GM12878 (cell line): ENCODE measurements around the gene ERCC1. TPM values are rescaled to one million over a fixed set of nuclear protein-coding genes. Genes with fewer than 3 reads are reported as not detected.

Source experiments
- ATAC-seq: fragments of 200-7000 bp; cut with Tn5 transposase; 3 replicates; pipeline ENCODE4 v1.9.1; 2020; ENCODE audit warnings: mild to moderate bottlenecking, moderate library complexity
- BruUV-seq: library from RNA; stranded (reverse); fragments of 400-500 nt; replicated peaks from 2 replicates; lab custom pipeline; 2021; lab: Mats Ljungman, UMichigan
- CTCF ChIA-PET: fragments of 300-600 bp; sonication (Branson Sonifier 250); formaldehyde crosslinking; extraction: SDS; loops from one replicate; lab custom pipeline; 2021; ENCODE audit warnings: inconsistent platforms; lab: Yijun Ruan, JAX
- POLR2A ChIA-PET: fragments of 350-600 bp; formaldehyde crosslinking; extraction: SDS; loops from one replicate; lab custom pipeline; 2021; ENCODE audit warnings: inconsistent platforms; lab: Charles Lee
- RAD21 ChIA-PET: fragments of 300-600 bp; sonication (Branson Sonifier 250); formaldehyde crosslinking; loops from one replicate; lab custom pipeline; 2023; ENCODE audit warnings: antibody characterized with exemption; ENCODE audit not compliant: unreplicated experiment; lab: Charles Lee
- SMC1A ChIA-PET: fragments of 300-600 bp; sonication (Branson Sonifier 250); formaldehyde crosslinking; loops from one replicate; lab custom pipeline; 2023; ENCODE audit not compliant: unreplicated experiment, uncharacterized antibody; lab: Charles Lee
- DNase-seq: peaks from one replicate; pipeline ENCODE4 v3.0.0-alpha.2; 2011; ENCODE audit warnings: low read depth, low spot score
- FAIRE-seq: peaks from 3 replicates; lab custom pipeline; 2011; peaks lifted over from hg19 to GRCh38; lab: Jason Lieb, UNC
- H2AFZ ChIP-seq: 2 replicates; pipeline ENCODE4 v1.6.0; 2011; ENCODE audit warnings: low read depth, low read length, control low read depth; ENCODE audit not compliant: control insufficient read depth
- H3K27ac ChIP-seq: 2 replicates; pipeline ENCODE4 v1.5.1; 2011; ENCODE audit warnings: control low read depth; ENCODE audit not compliant: control insufficient read depth, insufficient read depth
- H3K27me3 ChIP-seq, 2 experiments: replicated peaks in 1 of 2; 2 replicates each; pipeline versions ENCODE4 v1.6.0 to v1.6.1; 2011; ENCODE audit warnings: low read length in 1 of 2; ENCODE audit not compliant: control insufficient read depth in 2 of 2, insufficient read depth in 2 of 2
- H3K36me3 ChIP-seq, 2 experiments: 2 replicates each; pipeline ENCODE4 v1.5.1; 2011; ENCODE audit warnings: low read length in 1 of 2; ENCODE audit not compliant: control insufficient read depth in 2 of 2, insufficient read depth in 2 of 2
- H3K4me1 ChIP-seq: 2 replicates; pipeline ENCODE4 v1.6.1; 2011; ENCODE audit warnings: mild to moderate bottlenecking, low read length, moderate library complexity, mixed read lengths; ENCODE audit not compliant: control insufficient read depth, insufficient read depth
- H3K4me2 ChIP-seq: 2 replicates; pipeline ENCODE4 v1.6.0; 2011; ENCODE audit warnings: control low read depth; ENCODE audit not compliant: control insufficient read depth, insufficient read depth
- H3K4me3 ChIP-seq: fragments of 200-600 bp; sonication (generic); 2 replicates; pipeline ENCODE4 v1.5.1; 2016
- H3K79me2 ChIP-seq: 2 replicates; pipeline ENCODE4 v1.6.0; 2011; ENCODE audit warnings: low read length; ENCODE audit not compliant: control insufficient read depth, insufficient read depth
- H3K9ac ChIP-seq: 2 replicates; pipeline ENCODE4 v1.8.0; 2011; ENCODE audit warnings: low read length, control low read depth, mixed read lengths; ENCODE audit not compliant: control insufficient read depth, insufficient read depth
- H3K9me3 ChIP-seq: replicated peaks from 3 replicates; pipeline ENCODE4 v1.5.1; 2011; ENCODE audit warnings: mild to moderate bottlenecking, low read length; ENCODE audit not compliant: control insufficient read depth, insufficient read depth
- H4K20me1 ChIP-seq: 2 replicates; pipeline ENCODE4 v1.6.0; 2011; ENCODE audit not compliant: control insufficient read depth, insufficient read depth
- CBX5 ChIP-seq: sonication (generic); IDR thresholded peaks from 2 replicates; pipeline ENCODE4 v1.6.1; 2016; ENCODE audit warnings: low read depth, moderate library complexity, mild to moderate bottlenecking, inconsistent platforms
- CHD1 ChIP-seq: IDR thresholded peaks from 2 replicates; pipeline ENCODE4 v1.6.1; 2012; ENCODE audit warnings: low read depth, low read length, improper control_type of control experiment
- CREM ChIP-seq: IDR thresholded peaks from 2 replicates; pipeline ENCODE4 v1.6.1; 2014; ENCODE audit warnings: antibody characterized with exemption, low read depth
- IKZF2 ChIP-seq, 2 experiments: fragments of 450-650 bp; IDR thresholded peaks; 2 replicates each; pipeline ENCODE4 v1.6.1; 2017; ENCODE audit warnings: mild to moderate bottlenecking in 2 of 2, moderate library complexity in 2 of 2
- MAX ChIP-seq: IDR thresholded peaks from 2 replicates; pipeline ENCODE4 v1.6.1; 2012; ENCODE audit warnings: low read depth, low read length, improper control_type of control experiment
- MTA2 ChIP-seq: fragments of 450-650 bp; IDR thresholded peaks from 2 replicates; pipeline ENCODE4 v1.6.1; 2016; ENCODE audit warnings: low read depth, mild to moderate bottlenecking, moderate library complexity
- NBN ChIP-seq: fragments of 450-650 bp; IDR thresholded peaks from 2 replicates; pipeline ENCODE4 v1.6.1; 2016
- NKRF ChIP-seq: fragments of 450-650 bp; conservative IDR thresholded peaks from 2 replicates; pipeline ENCODE4 v1.6.1; 2017; ENCODE audit warnings: mild to moderate bottlenecking, moderate library complexity
- NRF1 ChIP-seq: conservative IDR thresholded peaks from 2 replicates; pipeline ENCODE4 v1.6.1; 2011; ENCODE audit warnings: mild to moderate bottlenecking, low read depth, low read length, improper control_type of control experiment
- POLR2A ChIP-seq: IDR thresholded peaks from 2 replicates; pipeline ENCODE4 v1.6.1; 2011; ENCODE audit warnings: low read depth, mild to moderate bottlenecking, low read length
- RELA ChIP-seq: fragments of 450-650 bp; IDR thresholded peaks from 2 replicates; pipeline ENCODE4 v1.8.0; 2014; ENCODE audit warnings: borderline replicate concordance; ENCODE audit not compliant: partially characterized antibody
- ZBTB40 ChIP-seq: fragments of 450-650 bp; IDR thresholded peaks from 2 replicates; pipeline ENCODE4 v1.6.1; 2016; ENCODE audit warnings: mild to moderate bottlenecking, moderate library complexity, borderline replicate concordance
- ZNF207 ChIP-seq: fragments of 450-650 bp; IDR thresholded peaks from 2 replicates; pipeline ENCODE4 v1.6.1; 2014; ENCODE audit warnings: antibody characterized with exemption, mild to moderate bottlenecking, borderline replicate concordance
- WGBS: methylation state at CpG from one replicate; pipeline ENCODE4 v1.1.6; 2016; ENCODE audit warnings: low lambda C conversion rate; ENCODE audit not compliant: insufficient replicate concordance, insufficient coverage; ENCODE audit errors: missing lambda C conversion rate; 5-methylcytosine and 5-hydroxymethylcytosine counted together
- in situ Hi-C: fragments of 300-500 bp; cut with MboI; formaldehyde crosslinking; loops from 9 replicates; pipeline ENCODE4 v1.14.3; 2018; ENCODE audit warnings: mixed read lengths
- intact Hi-C: fragments of 100-400 bp; cut with micrococcal nuclease; formaldehyde crosslinking; loops from one replicate; pipeline ENCODE4 v1.14.2; 2022; ENCODE audit not compliant: unreplicated experiment
- polyA plus RNA-seq, 11 experiments: library from polyadenylated mRNA; depleted of rRNA in 4 of 11; unstranded in 6 of 11; stranded (reverse) in 5 of 11; fragments of >200 nt; fragmentation: Nextera tagmentation in 4 of 11; fragmentation: Illumina TruSeq in 1 of 11; extraction: Ambion mirVana in 4 of 11; extraction: Trizol in 1 of 11; gene quantifications; 1 replicate in 1 of 11; 2 replicates in 10 of 11; pipeline versions ENCODE4 v1.2.1 to v1.2.3, GENCODE V29; 2011 to 2016; ENCODE audit warnings: inconsistent platforms in 2 of 11, missing spikeins in 2 of 11, low read depth in 1 of 11
- total RNA-seq, 4 experiments: library from RNA; depleted of rRNA in 3 of 4; stranded (reverse); fragments of >200 nt in 3 of 4; fragmentation: Illumina TruSeq in 1 of 4; extraction: Trizol in 1 of 4; gene quantifications; 2 replicates each; pipeline versions ENCODE4 v1.2.1 to v1.2.3, GENCODE V29; 2013 to 2021

Gene ERCC1
- total and polyA plus RNA-seq, 10 of the 15 experiments (the other 5 are each of a cell fraction or from before 2014, with no cell fraction given), result 14.7 to 104 (median 61.1) TPM

GRCh38 chr19:45405435-45406225, 18.1 kb downstream of the ERCC1 start:
- ChIA-PET POLR2A (interaction anchor here (0.6 to 3.8 kb wide), 5 partner anchors 18 to 73 kb away, joined by 3 to 16 read pairs (median 3); partner anchors contain the start of gene ERCC1), RAD21 (interaction anchor here (0.6 to 4.8 kb wide), 13 partner anchors 14 to 387 kb away, joined by 3 to 48 read pairs (median 3); partner anchors contain the start of genes DMWD and ERCC1), SMC1A (interaction anchor here (0.6 to 6.2 kb wide), 4 partner anchors 73 to 110 kb away, joined by 3 to 55 read pairs (median 6); no protein-coding TSS in a partner anchor), CTCF (interaction anchor here (1.0 to 5.2 kb wide), 11 partner anchors 12 to 90 kb away, joined by 4 to 93 read pairs (median 13); no protein-coding TSS in a partner anchor)
- ATAC-seq (peak; percentile 77), FAIRE-seq (peak; percentile 49), DNase-seq (peak; percentile 30)
- Histone ChIP-seq H4K20me1 (no peaks in the 10 kb centered on the region), H3K4me3 (peak overlapping the region; percentile 98), H3K79me2 (peaks cover 7% of the 10 kb centered on the region), H3K9ac (peak overlapping the region; percentile 76), H3K27me3 (no peaks in the 10 kb centered on the region; a peak in 1 of 4 replicates), H3K9me3 (no peaks in the 10 kb centered on the region), H3K4me2 (peak overlapping the region; percentile 96), H3K4me1 (peaks cover 4% of the 10 kb centered on the region), H3K36me3 (peaks cover 0 to 1% of the 10 kb centered on the region in 2 experiments; a peak in 2 of 4 replicates), H3K27ac (peak overlapping the region; percentile 89), H2AFZ (peak overlapping the region; percentile 95)
- intact Hi-C loops (loop anchor here (1.0 to 10.0 kb wide), 3 partner anchors 14 to 239 kb away; no protein-coding TSS in a partner anchor), in situ Hi-C loops (no loop called here)
- WGBS, result under 1% methylated on average over 48 of the region's 48 CpGs
- BruUV-seq, result no TSS peak
- no peak for TF ChIP-seq CHD1
- peak; percentile 11; the same call in 1 of the 2 replicates for TF ChIP-seq NBN
- TF ChIP-seq POLR2A, result peak; percentile 45; the same call in 1 of the 2 replicates
- peak; percentile 88 for TF ChIP-seq NKRF
- TF ChIP-seq MTA2, result 0 out of 2 replicates have a peak, but pooled peaks have one; percentile 39
- 0 out of 2 replicates have a peak, but pooled peaks have one; percentile 6 for TF ChIP-seq ZNF207
- TF ChIP-seq NRF1, result no peak
- no peak for TF ChIP-seq CBX5
- peak; percentile 37; the same call in 1 of the 2 replicates for TF ChIP-seq MAX
- peak; percentile 82 to 84 for TF ChIP-seq IKZF2 (IDR thresholded peaks at IDR 0.05)
- peak; percentile 81 for TF ChIP-seq CREM
- 0 out of 2 replicates have a peak, but pooled peaks have one; percentile 60 for TF ChIP-seq ZBTB40
- no peak for TF ChIP-seq RELA
